Right atrium auricular region (tissue), 2 donors: ENCODE data around the gene CIT. TPM values are rescaled to one million over a fixed set of nuclear protein-coding genes. Genes with fewer than 3 reads are reported as not detected.

Experiments used
- DNase-seq: peaks from one replicate; pipeline ENCODE4 v3.0.0-alpha.2; 2019; ENCODE audit warnings: low spot score
- H3K27ac ChIP-seq, 2 donors: fragments of 200-600 bp; sonication (generic); 1 replicate in 1 of 2; 2 replicates in 1 of 2; pipeline ENCODE4 v1.5.1; 2016 to 2019
- H3K27me3 ChIP-seq, 2 donors: fragments of 200-600 bp; sonication (generic); one replicate each; pipeline versions ENCODE4 v1.5.1 to v1.6.0; 2017 to 2019
- H3K36me3 ChIP-seq: fragments of 200-600 bp; sonication (generic); one replicate; pipeline ENCODE4 v1.5.1; 2016
- H3K4me1 ChIP-seq, 2 donors: fragments of 200-600 bp; sonication (generic); one replicate each; pipeline versions ENCODE4 v1.5.1 to v1.6.0; 2017 to 2019
- H3K4me3 ChIP-seq, 2 donors: fragments of 200-600 bp; sonication (generic); 1 replicate in 1 of 2; 2 replicates in 1 of 2; pipeline ENCODE4 v1.5.1; 2017 to 2019; ENCODE audit warnings: mild to moderate bottlenecking in 1 of 2, moderate library complexity in 1 of 2
- H3K9me3 ChIP-seq, 2 donors: fragments of 200-600 bp; sonication (generic); one replicate each; pipeline ENCODE4 v1.5.1; 2019
- CTCF ChIP-seq, 2 donors: fragments of 200-600 bp; sonication (generic); IDR thresholded peaks; one replicate each; pipeline ENCODE4 v1.5.1; 2019; ENCODE audit warnings: antibody characterized with exemption in 2 of 2
- total RNA-seq, 2 donors: library from RNA; depleted of rRNA; stranded (reverse); fragments of >200 nt; gene quantifications; one replicate each; pipeline ENCODE4 v1.1.0, GENCODE V29; 2016

The CIT gene
- total RNA-seq, 2 donors from 2014 or later, result 0.79 to 1.2 TPM

GRCh38 chr12:119758722-119759121 lies 118.4 kb downstream of the CIT start:
- Histone ChIP-seq H3K27me3 (no peaks in the 10 kb centered on the region), H3K9me3 (peaks cover 0 to 4% of the 10 kb centered on the region in 2 donors), H3K36me3 (no peaks in the 10 kb centered on the region), H3K4me1 (no peaks in the 10 kb centered on the region), H3K27ac (no peak overlapping the region), H3K4me3 (no peak overlapping the region)
- DNase-seq, result no peak
- no peak for TF ChIP-seq CTCF (IDR thresholded peaks at IDR 0.05)

- H3K36me3 ChIP-seq, result no peaks in the 10 kb centered on the region
- TF ChIP-seq CTCF (IDR thresholded peaks at IDR 0.05), result no peak
- no peak overlapping the region for H3K27ac ChIP-seq
- no peaks in the 10 kb centered on the region for H3K9me3 ChIP-seq
- DNase-seq, result no peak
- no peaks in the 10 kb centered on the region for H3K27me3 ChIP-seq
- H3K4me1 ChIP-seq, result no peaks in the 10 kb centered on the region
- H3K4me3 ChIP-seq, result no peak overlapping the region
Observed at GRCh38 chr12:119758234-119758633, 118.9 kb downstream of the CIT start.

- no peak for DNase-seq
- no peak overlapping the region for H3K4me3 ChIP-seq
- TF ChIP-seq CTCF (IDR thresholded peaks at IDR 0.05), result no peak
- no peaks in the 10 kb centered on the region for H3K27me3 ChIP-seq
- H3K27ac ChIP-seq, result no peak overlapping the region
- H3K4me1 ChIP-seq, result no peaks in the 10 kb centered on the region
- H3K36me3 ChIP-seq, result no peaks in the 10 kb centered on the region
- no peaks in the 10 kb centered on the region for H3K9me3 ChIP-seq
Observed at GRCh38 chr12:119751961-119752360, 125.2 kb downstream of the CIT start.

GRCh38 chr12:119749666-119750065 lies 127.5 kb downstream of the CIT start:
- no peak overlapping the region for H3K27ac ChIP-seq
- H3K4me1 ChIP-seq, result no peaks in the 10 kb centered on the region
- H3K27me3 ChIP-seq, result no peaks in the 10 kb centered on the region
- TF ChIP-seq CTCF (IDR thresholded peaks at IDR 0.05), result no peak
- no peaks in the 10 kb centered on the region for H3K36me3 ChIP-seq
- no peak for DNase-seq
- peaks cover 0 to 14% of the 10 kb centered on the region in 2 donors for H3K9me3 ChIP-seq
- H3K4me3 ChIP-seq, result no peak overlapping the region

GRCh38 chr12:119748497-119748896 lies 128.6 kb downstream of the CIT start:
- TF ChIP-seq CTCF (IDR thresholded peaks at IDR 0.05), result no peak
- Histone ChIP-seq H3K27ac (no peak overlapping the region), H3K9me3 (peaks cover 0 to 18% of the 10 kb centered on the region in 2 donors), H3K27me3 (no peaks in the 10 kb centered on the region), H3K4me3 (no peak overlapping the region), H3K4me1 (no peaks in the 10 kb centered on the region), H3K36me3 (no peaks in the 10 kb centered on the region)
- no peak for DNase-seq

GRCh38 chr12:119746169-119746568 lies 131.0 kb downstream of the CIT start:
- H3K27me3 ChIP-seq, result no peaks in the 10 kb centered on the region
- H3K36me3 ChIP-seq, result no peaks in the 10 kb centered on the region
- no peak for TF ChIP-seq CTCF (IDR thresholded peaks at IDR 0.05)
- no peak overlapping the region for H3K4me3 ChIP-seq
- H3K4me1 ChIP-seq, result no peaks in the 10 kb centered on the region
- DNase-seq, result no peak
- no peak overlapping the region for H3K27ac ChIP-seq
- peaks cover 0 to 18% of the 10 kb centered on the region in 2 donors for H3K9me3 ChIP-seq
